GM21717 (cell line): Measurements from ENCODE around the gene BLVRB.
"Not testable (repeated sequence)": the region's sequence is repeated elsewhere in the genome, so short reads cannot be mapped to it uniquely, and the experiment has no call there.

Experiments
- ATAC-seq: cut with Tn5 transposase; IDR thresholded peaks from one replicate; pipeline ENCODE4 v1.9.1; 2021; ENCODE audit warnings: mild to moderate bottlenecking, moderate library complexity; ENCODE audit not compliant: unreplicated experiment

Gene BLVRB

DNA sequence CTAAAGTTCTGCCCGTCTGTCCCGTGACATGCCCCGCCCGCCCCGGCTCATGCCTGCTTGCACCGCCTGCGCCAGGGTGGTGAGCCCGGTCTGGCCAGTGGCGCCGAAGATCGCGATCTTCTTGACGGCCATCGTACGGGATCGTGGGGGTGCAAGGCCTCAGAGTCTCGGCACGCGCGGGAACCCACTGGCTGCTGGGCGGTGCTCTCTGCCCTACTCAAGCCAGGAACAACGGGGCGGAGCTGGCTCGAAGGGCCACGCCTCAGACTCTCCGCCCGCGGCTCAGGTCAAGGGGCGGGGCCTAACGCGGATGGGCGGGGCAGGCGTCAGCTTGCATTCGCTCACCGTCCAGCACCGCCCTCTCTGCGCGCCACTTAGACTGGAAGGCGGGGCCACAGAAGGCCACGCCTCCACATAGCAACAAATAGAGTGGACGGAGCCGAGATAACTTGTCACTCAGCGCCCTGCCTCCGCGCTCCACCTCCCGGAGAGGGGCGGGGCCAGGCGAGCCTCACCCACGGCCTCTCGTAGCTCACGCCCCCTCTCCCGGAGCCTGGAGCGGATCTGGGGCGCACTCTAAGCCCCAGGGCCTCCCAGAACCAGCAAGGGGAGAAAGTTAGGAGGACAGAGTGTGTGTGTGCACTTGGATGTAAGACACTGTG, at the start of gene BLVRB:
Gene BLVRB (minus strand): TSS at position 189 of the 662 bp plus-strand sequence. CDS start 57 bp downstream, at position 132.
- peak; percentile 68 for ATAC-seq

DNA sequence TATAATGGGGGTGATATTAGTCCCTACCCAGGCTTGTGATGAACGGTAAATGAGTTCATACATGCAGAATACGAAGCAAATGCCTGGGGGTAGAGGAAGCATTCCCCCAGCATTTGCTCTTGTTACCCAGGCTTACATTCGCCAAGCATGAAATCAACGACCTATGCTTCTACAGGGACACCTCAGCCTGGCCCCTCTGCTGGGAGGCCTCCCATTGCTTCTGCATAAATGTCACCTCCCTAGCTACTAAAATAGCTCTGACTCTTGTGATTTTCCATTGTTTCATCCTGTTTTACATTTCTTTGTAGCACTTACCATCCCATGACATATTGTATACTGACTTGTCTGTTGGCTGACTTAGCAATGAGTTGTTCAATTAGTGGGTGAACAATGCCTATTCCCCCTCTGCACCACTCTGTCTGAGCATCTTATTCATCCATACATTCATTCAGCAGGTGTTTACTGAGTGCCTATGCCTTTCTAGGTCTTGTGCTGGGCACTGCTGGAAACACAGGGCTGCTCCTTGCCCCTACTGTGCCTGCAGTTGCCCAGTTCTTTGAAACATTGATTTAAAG, 48.3 kb upstream of the BLVRB start:
- ATAC-seq = no peak

DNA sequence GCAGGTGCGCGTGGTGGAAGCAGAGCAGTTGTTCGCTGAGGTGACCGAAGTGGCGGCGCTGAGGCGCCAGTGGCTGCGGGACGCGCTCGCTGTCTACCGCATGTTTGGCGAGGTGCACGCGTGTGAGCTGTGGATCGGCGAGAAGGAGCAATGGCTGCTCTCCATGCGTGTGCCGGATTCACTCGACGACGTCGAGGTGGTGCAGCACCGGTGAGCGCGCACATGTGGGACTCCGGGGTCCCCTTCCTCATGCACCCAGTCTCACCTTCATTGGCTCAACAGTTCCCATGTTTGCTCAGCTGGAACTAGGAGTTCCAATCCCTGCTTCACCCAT, 47.8 kb upstream of the BLVRB start:
- ATAC-seq = no peak

DNA sequence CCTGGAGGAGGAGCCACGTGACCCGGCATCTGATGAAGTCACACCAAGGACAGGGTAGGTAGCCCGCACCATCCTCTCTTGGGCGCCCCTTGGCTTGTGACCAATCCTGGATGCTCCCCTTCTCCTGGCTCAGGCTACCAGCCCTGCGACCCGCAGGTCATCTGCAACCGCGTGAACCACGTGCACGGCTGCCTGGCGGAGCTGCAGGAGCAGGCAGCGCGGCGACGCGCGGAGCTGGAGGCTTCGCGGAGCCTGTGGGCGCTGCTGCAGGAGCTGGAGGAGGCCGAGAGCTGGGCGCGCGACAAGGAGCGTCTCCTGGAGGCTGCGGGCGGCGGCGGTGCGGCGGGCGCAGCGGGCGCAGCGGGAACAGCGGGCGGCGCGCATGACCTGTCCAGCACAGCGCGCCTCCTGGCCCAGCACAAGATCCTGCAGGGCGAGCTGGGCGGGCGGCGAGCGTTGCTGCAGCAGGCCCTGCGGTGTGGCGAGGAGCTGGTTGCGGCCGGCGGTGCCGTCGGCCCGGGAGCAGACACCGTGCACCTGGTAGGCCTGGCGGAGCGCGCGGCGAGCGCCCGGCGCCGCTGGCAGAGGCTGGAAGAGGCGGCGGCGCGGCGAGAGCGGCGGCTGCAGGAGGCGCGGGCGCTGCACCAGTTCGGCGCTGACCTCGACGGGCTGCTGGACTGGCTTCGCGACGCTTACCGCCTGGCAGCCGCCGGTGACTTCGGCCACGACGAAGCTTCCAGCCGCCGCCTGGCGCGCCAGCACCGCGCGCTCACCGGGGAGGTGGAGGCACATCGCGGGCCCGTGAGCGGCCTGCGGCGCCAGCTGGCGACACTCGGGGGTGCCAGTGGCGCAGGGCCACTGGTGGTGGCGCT, 47.2 kb upstream of the BLVRB start:
- no peak for ATAC-seq

DNA sequence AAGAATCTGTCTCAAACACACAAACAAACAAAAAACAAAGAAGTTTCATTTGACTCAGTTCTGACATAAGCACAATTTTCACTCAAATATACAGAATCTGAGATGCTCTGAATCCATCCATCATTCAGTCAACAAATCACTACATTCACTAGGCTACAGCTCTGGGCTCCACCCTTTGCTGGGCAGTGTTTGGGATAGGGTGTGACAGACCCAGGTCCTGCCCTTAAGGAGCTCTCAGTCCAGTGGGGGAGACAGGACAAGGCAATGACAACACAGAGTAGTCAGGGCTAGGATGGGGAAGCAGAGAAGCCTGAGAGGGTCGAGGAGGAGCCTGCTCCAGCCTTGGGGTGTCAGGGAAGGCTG, 46.5 kb upstream of the BLVRB start:
- ATAC-seq = no peak

DNA sequence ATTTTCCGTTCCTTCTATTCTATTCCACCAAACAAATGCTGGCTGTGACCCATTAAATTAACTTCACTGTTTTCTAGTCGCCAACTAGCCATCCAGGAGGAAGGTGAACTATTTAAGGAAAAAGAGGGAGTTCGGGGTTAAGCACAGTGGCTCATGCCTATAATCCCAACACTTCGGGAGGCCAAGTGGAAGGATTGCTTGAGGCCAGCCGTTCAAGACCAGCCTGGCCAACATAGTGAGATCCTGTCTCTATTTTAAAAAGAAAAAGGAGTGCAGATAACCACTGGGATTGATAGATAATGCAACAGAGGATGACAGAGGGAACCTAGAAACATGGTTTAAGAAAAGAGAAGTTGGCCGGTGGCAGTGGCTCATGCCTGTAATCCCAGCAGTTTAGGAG, 45.9 kb upstream of the BLVRB start:
- ATAC-seq = no peak

DNA sequence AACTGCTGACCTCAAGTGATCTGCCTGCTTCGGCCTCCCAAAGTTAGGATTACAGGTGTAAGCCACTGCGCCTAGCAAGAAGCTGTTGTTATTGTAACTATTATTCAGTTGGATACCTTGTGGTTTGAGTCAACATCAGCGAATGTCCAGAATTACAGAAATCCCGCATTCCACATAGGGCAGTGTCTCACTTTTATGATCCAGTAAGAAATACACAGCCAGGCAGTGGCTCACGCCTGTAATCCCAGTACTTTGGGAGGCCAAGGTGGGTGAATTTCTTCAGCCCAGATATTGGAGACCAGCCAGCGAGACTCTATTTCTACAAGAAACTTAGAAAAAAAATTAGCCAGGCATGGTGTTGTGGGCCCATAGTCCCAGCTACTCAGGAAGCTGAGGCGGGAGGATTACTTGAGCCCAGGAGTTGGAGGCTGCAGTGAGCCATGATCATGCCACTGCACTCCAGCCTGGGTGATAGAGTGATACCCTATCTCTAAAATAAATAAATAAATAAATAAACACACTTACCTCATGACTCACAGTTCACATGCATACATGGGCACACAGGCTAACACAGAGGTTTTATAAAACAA, 45.1 kb upstream of the BLVRB start:
- ATAC-seq = no peak

DNA sequence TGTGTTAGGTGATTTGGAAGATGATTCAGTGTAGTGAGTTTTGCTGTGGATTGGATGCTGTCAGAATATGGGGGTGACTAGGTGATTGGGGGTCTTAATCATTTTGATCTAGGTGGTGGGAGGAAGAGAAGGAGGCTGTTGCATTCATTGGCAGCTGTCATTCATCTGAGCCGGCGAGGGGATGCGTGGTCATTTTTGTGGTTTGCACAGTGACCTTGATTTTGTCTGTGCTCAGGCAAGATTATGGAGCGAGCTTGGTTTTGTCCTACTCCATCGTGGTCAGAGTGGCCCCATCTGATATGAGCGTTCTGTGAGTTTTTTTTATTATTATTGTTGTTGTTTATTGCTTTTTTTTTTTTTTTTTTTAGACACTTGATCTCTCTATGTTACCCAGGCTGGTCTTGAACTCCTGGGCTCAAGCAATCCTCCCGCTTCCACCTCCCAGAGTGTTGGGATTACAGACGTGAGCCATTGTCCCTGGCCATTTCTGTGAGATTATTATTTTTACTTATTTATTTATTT, 43.3 kb upstream of the BLVRB start:
- ATAC-seq = no peak

DNA sequence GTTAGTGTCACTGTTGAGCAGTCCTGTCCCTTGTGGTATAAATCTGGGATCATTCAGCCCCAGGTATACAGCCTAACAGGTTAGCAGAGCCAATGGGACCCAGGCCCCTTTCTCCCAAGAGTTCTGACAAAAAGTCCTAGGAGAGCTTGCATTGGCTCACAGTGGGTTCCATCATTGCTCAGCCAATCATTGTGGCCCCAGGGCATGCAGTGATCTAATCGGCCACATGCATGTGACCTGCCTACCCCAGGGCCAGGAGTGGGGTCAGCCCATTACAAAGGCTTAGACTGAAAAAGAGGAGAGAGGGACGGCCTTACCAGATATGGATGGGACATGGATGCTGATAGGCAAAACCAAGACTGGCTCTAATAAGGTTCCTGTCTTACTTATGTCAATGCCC, 42.3 kb upstream of the BLVRB start:
- no peak for ATAC-seq

DNA sequence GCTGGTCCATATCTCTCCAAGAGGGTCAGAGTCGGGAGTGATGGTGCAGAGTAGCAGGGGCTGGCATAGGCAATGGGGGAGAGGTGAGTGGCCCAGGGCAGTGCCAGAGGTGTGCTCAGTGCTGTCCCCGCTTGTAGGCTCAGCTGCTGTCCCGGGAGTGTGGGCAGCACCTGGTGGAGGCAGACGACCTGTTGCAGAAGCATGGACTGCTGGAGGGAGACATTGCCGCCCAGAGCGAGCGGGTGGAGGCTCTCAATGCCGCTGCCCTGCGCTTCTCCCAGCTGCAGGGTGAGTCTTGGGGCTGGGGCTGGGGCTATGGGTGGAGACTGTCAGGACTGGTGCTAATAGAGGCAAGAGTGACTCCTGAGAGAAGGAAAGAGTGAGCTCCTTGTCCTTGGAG, 40.6 kb upstream of the BLVRB start:
- ATAC-seq = no peak

DNA sequence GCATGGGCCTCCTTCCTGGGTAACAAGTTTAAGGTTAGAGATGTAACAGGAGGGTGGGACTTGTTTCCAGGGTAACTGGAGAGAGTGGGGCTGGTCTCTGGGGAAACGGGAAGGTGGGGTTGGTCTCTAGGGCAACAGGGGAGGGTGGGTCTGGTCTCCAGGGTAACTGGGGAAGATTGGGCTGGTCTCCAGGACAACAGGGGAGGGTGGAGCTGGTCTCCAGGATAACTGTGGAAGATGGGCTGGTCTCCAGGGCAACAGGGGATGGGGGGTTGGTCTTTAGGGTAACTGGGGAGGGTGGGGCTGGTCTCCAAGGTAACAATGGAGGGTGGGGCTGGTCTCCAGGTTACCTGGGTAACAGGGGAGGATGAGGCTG, 37.8 kb upstream of the BLVRB start:
- ATAC-seq = no peak

DNA sequence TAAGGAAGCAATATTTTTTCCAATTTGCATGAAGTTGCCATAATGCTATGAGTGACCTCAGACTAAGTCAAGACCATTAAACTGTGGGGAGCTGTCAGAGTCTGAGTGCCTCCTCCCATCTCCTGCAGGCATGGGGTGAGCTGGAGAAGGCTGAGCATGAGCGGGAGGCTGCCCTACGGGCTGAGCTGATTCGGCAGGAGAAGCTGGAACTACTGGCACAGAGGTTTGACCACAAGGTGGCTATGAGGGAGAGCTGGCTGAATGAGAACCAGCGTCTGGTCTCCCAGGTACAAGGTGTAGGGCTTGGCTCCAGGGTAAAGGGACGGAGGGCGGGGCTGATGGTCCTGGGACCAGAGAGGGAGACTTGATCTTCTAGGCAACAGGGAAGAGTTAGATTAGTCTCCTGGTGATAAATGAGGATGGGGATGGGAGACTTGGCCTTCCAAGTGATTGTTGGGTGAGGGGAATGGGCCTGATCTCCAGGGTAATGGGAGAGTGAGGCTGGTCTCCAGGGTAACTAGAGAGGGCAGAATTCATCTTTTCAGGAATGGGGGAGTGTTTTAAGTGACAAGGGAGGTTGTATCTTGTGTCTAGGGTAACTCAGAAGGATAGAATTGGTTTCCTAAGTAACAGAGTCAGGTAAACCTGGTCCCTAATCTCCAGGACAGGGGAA, 37.2 kb upstream of the BLVRB start:
- ATAC-seq = no peak

DNA sequence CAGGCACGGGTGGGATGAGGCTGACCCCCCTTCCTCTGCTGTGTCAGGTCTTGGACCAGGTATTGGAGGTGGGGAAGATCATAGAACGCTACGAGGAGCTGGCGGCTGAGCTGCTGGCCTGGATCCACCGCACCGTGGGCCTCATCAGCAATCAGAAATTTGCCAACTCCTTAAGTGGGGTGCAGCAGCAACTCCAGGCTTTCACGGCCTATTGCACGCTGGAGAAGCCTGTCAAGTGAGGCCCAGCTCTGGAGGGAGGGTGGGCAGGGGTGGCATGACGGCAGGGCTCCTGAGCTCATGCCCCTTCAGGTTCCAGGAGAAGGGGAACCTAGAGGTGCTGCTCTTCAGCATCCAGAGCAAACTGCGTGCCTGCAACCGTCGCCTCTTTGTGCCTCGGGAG, 36.5 kb upstream of the BLVRB start:
- no peak for ATAC-seq

DNA sequence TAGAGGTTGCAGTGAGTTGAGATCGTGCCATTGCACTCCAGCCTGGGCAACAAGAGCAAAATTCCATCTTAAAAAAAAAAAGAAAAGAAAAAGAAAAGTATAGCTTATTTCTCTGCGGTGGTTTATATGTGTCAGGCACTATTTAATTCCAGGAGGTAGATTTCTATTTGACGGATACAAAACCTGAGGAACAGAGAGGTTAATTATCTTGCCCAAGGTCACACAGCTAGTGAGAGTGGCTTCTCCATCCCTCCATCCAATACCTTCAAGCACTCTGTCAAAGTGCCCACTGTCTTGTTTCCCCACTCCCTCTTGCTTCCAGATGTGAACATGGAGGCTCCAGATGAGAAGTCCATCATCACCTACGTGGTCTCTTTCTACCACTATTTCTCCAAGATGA, 36.1 kb upstream of the BLVRB start:
- ATAC-seq = no peak

DNA sequence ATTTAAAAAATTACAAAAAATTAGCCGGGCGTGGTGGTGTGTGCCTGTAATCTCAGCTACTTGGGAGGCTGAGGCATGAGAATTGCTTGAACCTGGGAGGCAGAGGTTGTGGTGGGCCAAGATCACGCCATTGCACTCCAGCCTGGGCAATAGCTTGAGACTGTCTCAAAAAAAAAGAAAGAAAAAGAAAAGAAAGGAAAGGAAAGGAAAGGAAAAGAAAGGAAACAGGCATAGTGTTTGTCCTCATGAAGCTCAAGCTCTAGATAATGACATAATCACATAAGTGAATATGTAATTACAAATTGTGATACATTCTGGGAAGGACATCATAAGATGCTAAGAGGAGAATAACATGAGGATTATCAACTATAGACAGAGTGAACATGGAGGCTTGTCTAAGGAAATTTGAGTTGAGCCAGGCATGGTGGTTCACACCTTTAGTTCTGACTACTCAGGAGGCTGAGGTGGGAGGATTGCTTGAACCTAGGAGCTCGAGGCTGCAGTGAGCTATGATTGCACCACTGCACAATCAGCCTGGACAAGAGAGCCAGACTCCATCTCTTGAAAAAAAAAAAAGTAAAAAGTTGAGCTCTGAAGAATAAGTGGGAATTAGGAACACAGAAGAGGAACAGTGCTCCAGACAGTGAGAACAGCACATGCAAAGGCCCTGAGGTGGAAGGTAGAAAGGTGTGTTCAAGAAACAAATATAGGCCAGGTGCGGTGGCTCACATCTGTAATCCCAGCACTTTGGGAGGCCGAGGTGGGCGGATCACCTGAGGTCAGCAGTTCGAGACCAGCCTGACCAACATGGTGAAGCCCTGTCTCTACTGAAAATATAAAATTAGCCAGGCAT, 35.4 kb upstream of the BLVRB start:
- not testable (repeated sequence) for ATAC-seq

DNA sequence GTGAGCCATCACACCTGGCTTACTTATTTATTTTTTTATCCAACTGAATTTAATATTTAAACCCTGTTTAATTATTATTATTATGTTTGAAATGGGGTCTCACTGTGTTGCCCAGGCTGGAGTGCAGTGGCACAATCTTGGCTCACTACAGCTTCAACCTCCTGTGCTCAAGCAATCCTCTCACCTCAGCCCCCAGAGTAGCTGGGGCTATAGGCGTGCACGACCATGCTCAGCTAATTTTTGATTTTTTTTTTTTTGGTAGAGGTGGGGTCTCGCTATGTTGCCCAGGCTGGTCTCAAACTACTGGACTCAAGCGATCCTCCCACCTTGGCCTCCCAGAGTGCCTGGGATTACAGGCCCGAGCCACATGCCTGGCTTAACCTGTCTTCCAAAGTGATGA, 33.8 kb upstream of the BLVRB start:
- no peak for ATAC-seq

DNA sequence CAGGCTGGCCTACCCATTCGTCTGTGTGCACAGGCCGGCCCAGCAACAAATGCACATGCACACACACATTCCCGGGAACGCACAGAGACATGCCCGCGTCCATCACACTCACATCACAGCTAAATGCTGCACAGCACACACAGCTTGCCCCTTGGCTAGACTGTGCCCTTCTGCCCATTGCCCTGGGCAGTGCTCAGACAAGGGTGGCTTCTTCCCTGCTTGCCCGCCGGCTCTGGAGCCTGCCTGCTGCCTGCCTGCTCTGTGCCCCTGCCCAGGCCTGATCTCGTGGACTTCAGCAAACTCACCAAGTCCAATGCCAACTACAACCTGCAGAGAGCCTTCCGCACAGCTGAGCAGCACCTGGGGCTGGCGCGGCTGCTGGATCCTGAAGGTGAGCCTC, 31.7 kb upstream of the BLVRB start:
- ATAC-seq = no peak

DNA sequence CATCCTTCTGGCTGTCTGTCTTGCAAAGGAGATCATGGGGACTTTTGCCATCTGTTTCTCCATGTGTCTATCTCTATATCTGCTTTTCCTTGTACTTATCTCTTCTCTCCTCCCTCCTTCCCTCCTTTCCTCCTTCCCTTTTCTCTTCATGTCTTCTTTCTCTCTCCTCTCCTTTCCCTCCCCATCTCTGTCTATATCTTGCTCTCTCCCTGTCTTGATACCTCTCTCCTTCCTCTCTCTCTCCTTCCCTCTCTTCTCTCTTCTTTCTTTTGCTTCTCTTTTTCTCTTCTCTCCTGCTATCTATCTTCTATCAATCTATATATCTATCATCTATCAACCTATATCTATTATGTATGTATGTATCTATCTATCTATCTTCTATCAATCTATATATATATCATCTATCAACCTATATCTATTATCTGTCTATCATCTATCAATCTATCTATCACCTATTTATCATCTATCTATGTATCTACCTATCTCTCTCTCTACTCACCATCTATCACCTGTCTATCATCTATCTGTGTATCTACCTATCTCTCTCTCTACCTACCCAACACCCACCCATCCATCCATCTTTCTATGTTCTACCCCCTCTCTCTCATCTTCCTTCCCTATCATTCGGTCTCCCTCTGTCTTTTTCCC, 28.8 kb upstream of the BLVRB start:
- no peak for ATAC-seq

DNA sequence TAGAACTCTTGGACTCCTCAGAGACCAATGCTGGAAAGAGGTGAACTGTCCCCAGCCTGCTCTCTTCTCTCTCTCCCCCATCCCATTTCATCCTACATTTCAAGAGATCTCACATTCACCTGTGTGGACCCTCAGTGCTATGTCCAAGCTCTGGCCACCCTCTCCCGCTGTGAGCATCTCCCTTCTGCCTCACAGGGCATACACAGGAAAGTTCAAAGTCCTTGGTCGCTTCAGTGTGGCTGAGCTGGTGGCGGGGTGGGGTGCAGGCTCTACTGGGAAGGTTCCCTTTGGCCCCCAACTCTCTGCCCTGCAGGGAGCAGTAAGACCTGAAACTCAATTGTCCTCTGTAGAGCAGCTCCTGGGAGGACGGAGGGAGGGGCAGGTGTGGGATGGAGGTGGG, 28.2 kb upstream of the BLVRB start:
- ATAC-seq = no peak

DNA sequence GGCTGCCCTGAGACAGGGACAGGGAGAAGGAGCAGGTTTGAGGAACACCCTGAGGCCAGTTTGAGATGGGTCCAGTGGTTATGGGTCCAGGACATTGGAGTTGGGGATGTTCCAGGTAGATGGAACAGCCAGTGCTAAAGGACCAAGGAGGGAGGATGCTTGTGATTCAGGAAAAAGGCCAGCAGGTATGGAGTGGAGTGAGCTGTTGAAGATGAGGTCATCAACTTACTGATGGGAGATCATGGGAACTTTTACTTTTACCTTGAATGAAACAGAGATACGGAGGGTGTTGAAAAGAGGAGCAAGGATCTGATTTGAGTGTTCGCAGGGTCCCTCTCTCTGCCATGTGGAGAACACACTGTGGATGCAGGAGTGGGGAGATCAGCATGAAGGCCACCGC, 26.7 kb upstream of the BLVRB start:
- ATAC-seq = no peak
